ENCODE measurements around the gene PPARA. TPM values are rescaled to one million over a fixed set of nuclear protein-coding genes. Genes with fewer than 3 reads are reported as not detected.
A peak's percentile ranks its signal among the peaks of the same experiment; 100 is the strongest.

The PPARA gene
- total RNA-seq, 1 donor, result 22.1 TPM

GRCh38 chr22:46133588-46133855 is 16.8 kb upstream of the PPARA start:
- no peak overlapping the region for H3K27ac ChIP-seq (ENCODE audit: low read depth, low read length)
- no peaks in the 10 kb centered on the region for H3K36me3 ChIP-seq (ENCODE audit: insufficient read depth, low read length)
- no peaks in the 10 kb centered on the region for H3K79me2 ChIP-seq (ENCODE audit: insufficient read depth, low read length)
- H3K4me1 ChIP-seq (ENCODE audit: insufficient read depth, low read length), result no peaks in the 10 kb centered on the region
- H3K4me3 ChIP-seq (ENCODE audit: insufficient read depth, low read length), result no peak overlapping the region
- TF ChIP-seq, protein P1, sequence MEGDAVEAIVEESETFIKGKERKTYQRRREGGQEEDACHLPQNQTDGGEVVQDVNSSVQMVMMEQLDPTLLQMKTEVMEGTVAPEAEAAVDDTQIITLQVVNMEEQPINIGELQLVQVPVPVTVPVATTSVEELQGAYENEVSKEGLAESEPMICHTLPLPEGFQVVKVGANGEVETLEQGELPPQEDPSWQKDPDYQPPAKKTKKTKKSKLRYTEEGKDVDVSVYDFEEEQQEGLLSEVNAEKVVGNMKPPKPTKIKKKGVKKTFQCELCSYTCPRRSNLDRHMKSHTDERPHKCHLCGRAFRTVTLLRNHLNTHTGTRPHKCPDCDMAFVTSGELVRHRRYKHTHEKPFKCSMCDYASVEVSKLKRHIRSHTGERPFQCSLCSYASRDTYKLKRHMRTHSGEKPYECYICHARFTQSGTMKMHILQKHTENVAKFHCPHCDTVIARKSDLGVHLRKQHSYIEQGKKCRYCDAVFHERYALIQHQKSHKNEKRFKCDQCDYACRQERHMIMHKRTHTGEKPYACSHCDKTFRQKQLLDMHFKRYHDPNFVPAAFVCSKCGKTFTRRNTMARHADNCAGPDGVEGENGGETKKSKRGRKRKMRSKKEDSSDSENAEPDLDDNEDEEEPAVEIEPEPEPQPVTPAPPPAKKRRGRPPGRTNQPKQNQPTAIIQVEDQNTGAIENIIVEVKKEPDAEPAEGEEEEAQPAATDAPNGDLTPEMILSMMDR (IDR thresholded peaks at IDR 0.05; ENCODE audit: extremely low read depth, low read depth, low read length), result no peak
- no peaks in the 10 kb centered on the region for H3K27me3 ChIP-seq (ENCODE audit: insufficient read depth, low read length)
- peak; percentile 73 for DNase-seq (ENCODE audit: insufficient read length, low spot score, missing footprints)
- no peaks in the 10 kb centered on the region for H3K9me3 ChIP-seq (ENCODE audit: low read depth, low read length)
- H3K4me2 ChIP-seq (ENCODE audit: insufficient read depth, low read length), result no peak overlapping the region
- H4K20me1 ChIP-seq (ENCODE audit: insufficient read depth, low read length), result no peaks in the 10 kb centered on the region
- H2AFZ ChIP-seq (ENCODE audit: low read length), result no peak overlapping the region

GRCh38 chr22:46134111-46134705 is 16.1 kb upstream of the PPARA start:
- Histone ChIP-seq H3K4me3 (ENCODE audit: insufficient read depth, low read length) (no peak overlapping the region), H3K27me3 (ENCODE audit: insufficient read depth, low read length) (no peaks in the 10 kb centered on the region), H3K4me2 (ENCODE audit: insufficient read depth, low read length) (no peak overlapping the region), H3K9me3 (ENCODE audit: low read depth, low read length) (no peaks in the 10 kb centered on the region), H3K27ac (ENCODE audit: low read depth, low read length) (no peak overlapping the region), H2AFZ (ENCODE audit: low read length) (no peak overlapping the region), H3K36me3 (ENCODE audit: insufficient read depth, low read length) (no peaks in the 10 kb centered on the region), H3K4me1 (ENCODE audit: insufficient read depth, low read length) (no peaks in the 10 kb centered on the region), H3K79me2 (ENCODE audit: insufficient read depth, low read length) (no peaks in the 10 kb centered on the region), H4K20me1 (ENCODE audit: insufficient read depth, low read length) (no peaks in the 10 kb centered on the region)
- TF ChIP-seq, protein P1 (IDR thresholded peaks at IDR 0.05; ENCODE audit: extremely low read depth, low read depth, low read length), result no peak
- DNase-seq (ENCODE audit: insufficient read length, low spot score, missing footprints), result peak; percentile 87

DNA sequence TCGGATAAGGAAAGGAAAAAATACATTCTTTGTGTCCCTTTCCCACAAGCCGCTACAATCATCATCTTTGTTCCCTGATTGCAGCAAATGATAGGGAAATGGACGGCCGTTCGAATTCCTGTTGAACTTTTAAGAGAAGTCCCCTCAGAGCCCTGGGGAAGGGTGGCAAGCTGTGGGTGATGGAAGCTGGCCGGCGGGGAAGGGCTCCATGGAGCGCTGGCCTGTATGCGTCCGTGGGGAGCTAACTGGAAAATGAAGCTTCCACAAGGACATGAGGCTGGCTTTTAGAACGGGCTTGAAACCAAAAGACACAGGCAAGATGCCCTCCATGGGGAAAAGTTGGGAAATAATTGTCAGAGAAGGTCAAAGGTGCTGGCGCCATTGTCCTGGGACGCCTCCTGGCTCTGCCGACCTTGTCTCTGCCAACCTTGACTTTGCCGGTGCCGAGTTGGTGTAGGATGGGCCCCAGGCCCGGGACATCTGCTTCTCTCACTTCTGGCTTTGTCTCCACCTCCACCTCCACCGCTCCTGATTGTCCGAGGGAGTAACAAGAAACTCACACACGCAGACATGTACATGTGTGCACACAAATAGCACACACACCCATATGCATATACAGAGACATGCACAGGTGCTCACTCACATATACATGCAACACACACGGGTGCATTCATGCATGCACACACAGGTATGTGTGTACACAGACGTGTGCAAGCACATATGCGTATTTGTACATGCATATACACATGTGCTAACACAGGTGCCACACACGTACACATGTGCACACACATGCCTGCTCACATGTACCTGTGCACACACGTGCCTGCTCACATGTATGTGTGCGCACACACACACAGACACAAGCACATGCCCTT is 14.5 kb upstream of the PPARA start:
- Histone ChIP-seq H2AFZ (ENCODE audit: low read length) (no peak overlapping the region), H3K4me2 (ENCODE audit: insufficient read depth, low read length) (no peak overlapping the region), H3K9me3 (ENCODE audit: low read depth, low read length) (no peaks in the 10 kb centered on the region), H3K4me1 (ENCODE audit: insufficient read depth, low read length) (no peaks in the 10 kb centered on the region), H3K36me3 (ENCODE audit: insufficient read depth, low read length) (no peaks in the 10 kb centered on the region), H3K79me2 (ENCODE audit: insufficient read depth, low read length) (no peaks in the 10 kb centered on the region), H4K20me1 (ENCODE audit: insufficient read depth, low read length) (no peaks in the 10 kb centered on the region), H3K4me3 (ENCODE audit: insufficient read depth, low read length) (no peak overlapping the region), H3K27me3 (ENCODE audit: insufficient read depth, low read length) (no peaks in the 10 kb centered on the region), H3K27ac (ENCODE audit: low read depth, low read length) (no peak overlapping the region)
- peak; percentile 68 for DNase-seq (ENCODE audit: insufficient read length, low spot score, missing footprints)
- TF ChIP-seq, protein P1 (IDR thresholded peaks at IDR 0.05; ENCODE audit: extremely low read depth, low read depth, low read length), result no peak

DNA sequence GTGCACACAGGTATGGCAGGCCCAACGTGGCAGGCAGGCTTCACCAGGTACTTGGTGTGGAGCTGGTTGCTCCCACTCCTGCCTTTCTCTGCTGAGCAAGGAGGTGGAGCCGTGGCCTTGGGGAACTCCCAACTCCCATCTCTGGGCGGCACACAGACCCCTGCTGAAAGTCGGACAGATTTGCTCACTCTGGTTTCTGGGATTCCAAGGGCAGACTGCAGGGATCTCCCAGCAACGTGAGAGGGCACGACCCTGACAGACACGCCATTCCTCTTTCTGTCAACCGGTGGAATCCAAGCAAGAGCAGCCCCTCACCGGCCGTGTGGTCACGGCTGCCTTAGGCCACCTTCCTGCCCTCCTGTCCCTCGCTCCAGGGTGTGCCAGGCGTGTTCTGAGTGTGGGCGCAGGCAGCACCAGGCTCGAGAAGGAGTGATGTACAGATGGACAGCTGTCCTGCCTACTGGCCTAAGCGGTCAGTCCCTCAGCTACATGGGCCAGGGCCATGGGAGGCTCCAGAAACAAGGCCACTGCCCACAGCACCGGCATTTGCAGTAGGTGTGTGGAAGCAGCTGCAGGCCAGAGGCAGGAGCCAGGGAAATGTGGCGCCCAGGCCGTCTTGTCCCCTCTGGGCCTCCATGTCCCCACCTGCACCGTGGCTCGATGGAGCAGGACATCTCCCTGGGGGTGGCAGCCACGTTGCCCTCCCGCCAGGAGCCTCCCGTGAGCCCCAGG is 13.7 kb upstream of the PPARA start:
- DNase-seq (ENCODE audit: insufficient read length, low spot score, missing footprints), result peak; percentile 27
- Histone ChIP-seq H3K36me3 (ENCODE audit: insufficient read depth, low read length) (no peaks in the 10 kb centered on the region), H3K4me1 (ENCODE audit: insufficient read depth, low read length) (no peaks in the 10 kb centered on the region), H3K27me3 (ENCODE audit: insufficient read depth, low read length) (no peaks in the 10 kb centered on the region), H3K4me2 (ENCODE audit: insufficient read depth, low read length) (no peak overlapping the region), H3K79me2 (ENCODE audit: insufficient read depth, low read length) (no peaks in the 10 kb centered on the region), H2AFZ (ENCODE audit: low read length) (no peak overlapping the region), H3K27ac (ENCODE audit: low read depth, low read length) (no peak overlapping the region), H3K4me3 (ENCODE audit: insufficient read depth, low read length) (no peak overlapping the region), H4K20me1 (ENCODE audit: insufficient read depth, low read length) (no peaks in the 10 kb centered on the region), H3K9me3 (ENCODE audit: low read depth, low read length) (no peaks in the 10 kb centered on the region)
- TF ChIP-seq, protein P1 (IDR thresholded peaks at IDR 0.05; ENCODE audit: extremely low read depth, low read depth, low read length), result no peak

Measured in osteoblast (primary cell).